Colonic mucosa (tissue), 4 donors: ENCODE data around the gene RBM4. TPM values are rescaled to one million over a fixed set of nuclear protein-coding genes. Genes with fewer than 3 reads are reported as not detected.

Experiments
- DNase-seq: peaks from one replicate; pipeline ENCODE4 v3.0.0-alpha.2; 2020
- H3K27ac ChIP-seq: fragments of 200-600 bp; one replicate; pipeline ENCODE4 v1.8.0; 2021
- H3K27me3 ChIP-seq: fragments of 200-600 bp; one replicate; pipeline ENCODE4 v1.8.0; 2021
- H3K36me3 ChIP-seq: fragments of 200-600 bp; one replicate; pipeline ENCODE4 v1.8.0; 2021
- H3K4me1 ChIP-seq: fragments of 200-600 bp; one replicate; pipeline ENCODE4 v1.8.0; 2021; ENCODE audit warnings: mild to moderate bottlenecking
- H3K4me3 ChIP-seq: fragments of 200-600 bp; one replicate; pipeline ENCODE4 v1.8.0; 2021
- H3K9ac ChIP-seq, 2 donors: one replicate each; pipeline ENCODE4 v1.7.0; 2013; ENCODE audit warnings: control low read depth in 2 of 2, low read depth in 2 of 2, low read length in 2 of 2
- H3K9me3 ChIP-seq: fragments of 200-600 bp; one replicate; pipeline ENCODE4 v1.8.0; 2021
- CTCF ChIP-seq: fragments of 200-600 bp; IDR thresholded peaks from one replicate; pipeline ENCODE4 v1.8.0; 2022; ENCODE audit warnings: antibody characterized with exemption, mild to moderate bottlenecking
- intact Hi-C: fragments of 100-400 bp; cut with DNase I; formaldehyde crosslinking; loops from one replicate; pipeline ENCODE4 v1.14.1; 2022
- total RNA-seq, 2 donors: library from RNA; stranded (reverse); fragmentation: NEBNext Ultra II Directional in 1 of 2; extraction: Animal tissue kit (Norgen Biotek cat#: 25700) in 1 of 2; gene quantifications; one replicate each; pipeline ENCODE4 v1.2.1, GENCODE V29; 2021
- donor health status: healthy.
- donor health status: DM: no; HTN: no; CAD: no.
- donor health status: DM: no; HTN: no; CAD: no.

The RBM4 gene
- total RNA-seq, 2 donors from 2014 or later, result 95.4 to 99.0 TPM

- Histone ChIP-seq H3K27me3 (no peaks in the 10 kb centered on the region), H3K27ac (no peak overlapping the region)
These were observed 56.3 kb downstream of the RBM4 start for GRCh38 chr11:66694732-66695207.

More at GRCh38 chr11:66694732-66695207, 56.3 kb downstream of the RBM4 start:
- no peaks in the 10 kb centered on the region for H3K4me1 ChIP-seq
- no peaks in the 10 kb centered on the region for H3K36me3 ChIP-seq
- no peak overlapping the region for H3K4me3 ChIP-seq
- H3K9ac ChIP-seq, result no peak overlapping the region
- intact Hi-C loops, result loop anchor here (1.0 kb wide), 1 partner anchor 140 kb away; no protein-coding TSS in a partner anchor
- H3K9me3 ChIP-seq, result no peaks in the 10 kb centered on the region
- peak; percentile 94 for DNase-seq
- peak; percentile 97 for TF ChIP-seq CTCF

Other genes starting within 250 kb of the RBM4 start
- gene NPAS4, start 217.7 kb upstream of the RBM4 start, total RNA-seq, result under 1 TPM; 0.17 to 0.37 TPM
- 100 to 1,000 TPM in 1 of 2 donors, 10 to 100 TPM in 1; 55.6 to 122 TPM for gene MRPL11, start 199.9 kb upstream of the RBM4 start, total RNA-seq
- gene PELI3, start 171.8 kb upstream of the RBM4 start, total RNA-seq, result 1 to 10 TPM; 3.8 to 3.9 TPM
- 100 to 1,000 TPM in 1 of 2 donors, 10 to 100 TPM in 1; 70.3 to 124 TPM for gene DPP3, start 158.3 kb upstream of the RBM4 start, total RNA-seq
- gene BBS1, start 128.1 kb upstream of the RBM4 start, total RNA-seq, result 10 to 100 TPM; 16.8 to 25.8 TPM
- gene ZDHHC24, start 92.7 kb upstream of the RBM4 start, total RNA-seq, result 10 to 100 TPM in 1 of 2 donors, 1 to 10 TPM in 1; 7.7 to 10.7 TPM
- under 1 TPM in 1 of 2 donors, not detected in 1; 0.11 TPM for gene ACTN3, start 91.8 kb upstream of the RBM4 start, total RNA-seq
- 10 to 100 TPM in 1 of 2 donors, 1 to 10 TPM in 1; 3.1 to 17.3 TPM for gene CTSF, start 70.1 kb upstream of the RBM4 start, total RNA-seq
- gene CCDC87, start 45.6 kb upstream of the RBM4 start, total RNA-seq, result under 1 TPM; 0.53 to 0.62 TPM
- 10 to 100 TPM; 31.2 to 41.4 TPM for gene CCS, start 45.5 kb upstream of the RBM4 start, total RNA-seq
- 100 to 1,000 TPM in 1 of 2 donors, 10 to 100 TPM in 1; 36.4 to 110 TPM for gene RBM14, start 22.1 kb upstream of the RBM4 start, total RNA-seq
- 10 to 100 TPM; 14.1 to 16.5 TPM for gene RBM4B, start 39.2 kb downstream of the RBM4 start, total RNA-seq
- gene SPTBN2, start 90.5 kb downstream of the RBM4 start, total RNA-seq, result 1 to 10 TPM; 3.7 to 7.1 TPM
- gene RCE1, start 204.7 kb downstream of the RBM4 start, total RNA-seq, result 10 to 100 TPM; 27.0 to 35.9 TPM
- 10 to 100 TPM; 20.7 to 51.7 TPM for gene LRFN4, start 218.4 kb downstream of the RBM4 start, total RNA-seq